ENCODE results near the gene GNL3. TPM values are rescaled to one million over a fixed set of nuclear protein-coding genes. Genes with fewer than 3 reads are reported as not detected.
A peak's percentile ranks its signal among the peaks of the same experiment; 100 is the strongest.

GNL3 gene
- total and polyA plus RNA-seq, 2 of the 8 experiments (the other 6 are each of a cell fraction or from before 2014, with no cell fraction given), result 45.5 to 184 TPM

DNA sequence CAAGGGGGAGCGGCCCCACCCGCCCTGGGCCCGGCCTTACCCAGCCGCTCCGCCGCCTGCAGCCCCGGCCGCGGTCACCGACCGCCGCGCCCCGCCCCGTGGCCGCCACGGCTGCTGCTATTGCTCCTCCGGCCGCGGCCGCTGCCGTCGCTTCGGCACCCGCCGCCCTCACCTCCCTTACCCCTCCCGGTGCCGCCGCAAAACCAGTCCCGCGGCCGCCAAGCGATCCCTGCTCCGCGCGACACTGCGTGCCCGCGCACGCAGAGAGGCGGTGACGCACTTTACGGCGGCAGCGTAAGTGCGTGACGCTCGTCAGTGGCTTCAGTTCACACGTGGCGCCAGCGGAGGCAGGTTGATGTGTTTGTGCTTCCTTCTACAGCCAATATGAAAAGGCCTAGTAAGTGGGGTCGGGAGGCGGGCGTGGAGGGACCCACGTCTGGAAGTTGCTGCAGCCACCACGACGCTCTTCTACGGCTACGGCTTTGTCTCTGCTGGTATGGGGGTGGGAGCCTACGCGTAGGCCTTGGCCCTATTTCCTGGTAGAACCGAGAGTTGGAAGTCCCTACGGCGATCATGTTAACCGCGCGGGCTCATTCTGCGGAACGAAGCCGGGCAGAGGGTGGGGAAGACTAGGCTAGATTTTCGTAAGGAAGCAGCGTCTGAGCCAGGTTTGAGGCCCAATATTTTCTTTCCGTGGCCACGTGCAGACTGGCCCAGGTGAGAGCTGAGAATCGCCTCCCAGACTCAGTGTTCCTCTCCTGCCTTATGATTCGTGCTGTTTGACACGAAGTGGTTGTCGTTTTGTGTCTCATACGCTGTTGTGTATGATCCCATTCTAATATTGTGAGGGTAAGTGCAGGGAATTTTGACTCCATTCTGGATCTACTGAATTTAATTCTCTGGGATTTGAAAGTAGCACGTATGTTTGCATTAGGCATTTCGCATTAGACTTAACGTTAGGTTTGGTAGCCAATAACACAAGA is at the start of gene GNL3, which contains the start of gene PBRM1 (continued):
- peak; percentile 85 for TF ChIP-seq ATF3 (IDR thresholded peaks at IDR 0.05; ENCODE audit: insufficient read depth, low read depth, low read length)
- peak; percentile 99 for TF ChIP-seq MAX (IDR thresholded peaks at IDR 0.05)
- TF ChIP-seq NANOG (IDR thresholded peaks at IDR 0.05; ENCODE audit: insufficient read depth, low read depth, low read length, poor library complexity, severe bottlenecking), result no peak
- TF ChIP-seq CREB1 (IDR thresholded peaks at IDR 0.05), result peak; percentile 92
- 0 out of 2 replicates have a peak, but pooled peaks have one; percentile 20 for TF ChIP-seq USF2 (IDR thresholded peaks at IDR 0.05; ENCODE audit: low read length)
- no peak for TF ChIP-seq GABPA (IDR thresholded peaks at IDR 0.05; ENCODE audit: borderline replicate concordance, insufficient read depth, low read length)
- no peak for TF ChIP-seq SP2 (IDR thresholded peaks at IDR 0.05; ENCODE audit: low read length)
- TF ChIP-seq SIRT6 (IDR thresholded peaks at IDR 0.05; ENCODE audit: low read length), result no peak
- no peak for TF ChIP-seq JUN (IDR thresholded peaks at IDR 0.05; ENCODE audit: low read depth, low read length)
- TF ChIP-seq HDAC2 (IDR thresholded peaks at IDR 0.05; ENCODE audit: borderline replicate concordance in 1 of 2, low read depth in 2 of 2, low read length in 2 of 2), result peak; percentile 0 to 47; a peak in 1 of 4 replicates
- TF ChIP-seq SP4 (IDR thresholded peaks at IDR 0.05; ENCODE audit: low read length), result no peak
- TF ChIP-seq TBP (IDR thresholded peaks at IDR 0.05; ENCODE audit: low read depth, low read length), result peak; percentile 96
- no peak for TF ChIP-seq SP1 (IDR thresholded peaks at IDR 0.05; ENCODE audit: low read depth, low read length)
- peak; percentile 2 for TF ChIP-seq CTBP2 (IDR thresholded peaks at IDR 0.05; ENCODE audit: borderline replicate concordance, insufficient read depth, insufficient read length, low read length)
- TF ChIP-seq SIN3A (conservative IDR thresholded peaks at IDR 0.05 in 1 of 2, IDR thresholded peaks at IDR 0.05 in 1 of 2; ENCODE audit: low read depth in 1 of 2, low read length in 2 of 2), result peak; percentile 17 to 92; a peak in 2 of 4 replicates
- peak; percentile 77; the same call in 1 of the 2 replicates for TF ChIP-seq RBBP5 (IDR thresholded peaks at IDR 0.05; ENCODE audit: borderline replicate concordance, low read depth, low read length)
- peak; percentile 93 to 98 for TF ChIP-seq POLR2A (IDR thresholded peaks at IDR 0.05; ENCODE audit: control extremely low read depth in 1 of 2, low read depth in 2 of 2, low read length in 2 of 2)
- TF ChIP-seq POLR2AphosphoS5 (IDR thresholded peaks at IDR 0.05; ENCODE audit: low read depth, low read length), result peak; percentile 92
- TF ChIP-seq JUND (IDR thresholded peaks at IDR 0.05; ENCODE audit: low read length), result peak; percentile 32; the same call in 1 of the 2 replicates
- TF ChIP-seq TAF1 (IDR thresholded peaks at IDR 0.05; ENCODE audit: low read depth, low read length), result peak; percentile 98

All from H1 (cell line).